ENCODE results near the gene TRIM43. TPM values are rescaled to one million over a fixed set of nuclear protein-coding genes. Genes with fewer than 3 reads are reported as not detected.

The TRIM43 gene
- total and polyA plus RNA-seq, 8 donors = not detected

Other genes with a start within 250 kb of the TRIM43 start
- 10 to 100 TPM; 23.6 to 26.8 TPM for gene FAHD2A, start 189.3 kb upstream of the TRIM43 start, total RNA-seq
- 10 to 100 TPM; 32.4 to 42.3 (median 39.2) TPM for gene FAHD2A, start 189.3 kb upstream of the TRIM43 start, polyA plus RNA-seq (ENCODE audit: insufficient read length in 6 of 6)
- gene TRIM43B, start 107.2 kb upstream of the TRIM43 start, total RNA-seq = not detected
- gene TRIM43B, start 107.2 kb upstream of the TRIM43 start, polyA plus RNA-seq (ENCODE audit: insufficient read length in 6 of 6) = not detected